T-helper 22 cell (primary cell): ENCODE data around the gene GTPBP10.
A peak's percentile ranks its signal among the peaks of the same experiment; 100 is the strongest.
"Not testable (repeated sequence)": the region's sequence is repeated elsewhere in the genome, so short reads cannot be mapped to it uniquely, and the experiment has no call there.

ENCODE experiments used
- DNase-seq: peaks from one replicate; pipeline ENCODE4 v3.0.0-alpha.2; 2020; ENCODE audit warnings: low read depth

GTPBP10 gene

GRCh38 chr7:90346336-90347125 is at the start of gene GTPBP10:
GTPBP10 (plus strand) TSS chr7:90346716; CDS start chr7:90346742, 26 bp downstream.
- DNase-seq, result peak; percentile 88

- DNase-seq, result no peak
Measured at GRCh38 chr7:90298145-90299038, 48.1 kb upstream of the GTPBP10 start.

- DNase-seq, result no peak
Measured at GRCh38 chr7:90303241-90303640, 43.3 kb upstream of the GTPBP10 start.

GRCh38 chr7:90309872-90310271 is 36.6 kb upstream of the GTPBP10 start:
- no peak for DNase-seq

GRCh38 chr7:90311175-90311574 is 35.3 kb upstream of the GTPBP10 start:
- DNase-seq, result no peak

GRCh38 chr7:90312745-90313144 is 33.8 kb upstream of the GTPBP10 start:
- no peak for DNase-seq

GRCh38 chr7:90313907-90314306 is 32.6 kb upstream of the GTPBP10 start:
- DNase-seq, result no peak

- DNase-seq, result no peak
Measured at GRCh38 chr7:90320014-90320413, 26.5 kb upstream of the GTPBP10 start.

GRCh38 chr7:90320418-90320800 is 26.1 kb upstream of the GTPBP10 start:
- DNase-seq, result no peak

GRCh38 chr7:90320801-90321494 is 25.6 kb upstream of the GTPBP10 start, which contains the start of gene FAM237B:
FAM237B (minus strand) TSS chr7:90321304; CDS start chr7:90319748, 1,556 bp downstream.
- DNase-seq, result no peak

GRCh38 chr7:90322837-90323236 is 23.7 kb upstream of the GTPBP10 start:
- DNase-seq, result no peak

GRCh38 chr7:90326500-90326899 is 20.0 kb upstream of the GTPBP10 start:
- no peak for DNase-seq

GRCh38 chr7:90334193-90334843 is 12.2 kb upstream of the GTPBP10 start:
- DNase-seq, result no peak

- DNase-seq, result not testable (repeated sequence)
Measured at GRCh38 chr7:90334926-90335325, 11.6 kb upstream of the GTPBP10 start.

- no peak for DNase-seq
Measured at GRCh38 chr7:90337106-90337505, 9.4 kb upstream of the GTPBP10 start.

- DNase-seq, result no peak
Measured at GRCh38 chr7:90345016-90345415, 1.5 kb upstream of the GTPBP10 start.

GRCh38 chr7:90345595-90346335 is 751 bp upstream of the GTPBP10 start:
- DNase-seq, result no peak

- no peak for DNase-seq
Measured at GRCh38 chr7:90347759-90348158, 1.2 kb downstream of the GTPBP10 start.

GRCh38 chr7:90349305-90349704 is 2.8 kb downstream of the GTPBP10 start:
- no peak for DNase-seq

GRCh38 chr7:90350032-90350431 is 3.5 kb downstream of the GTPBP10 start:
- not testable (repeated sequence) for DNase-seq

GRCh38 chr7:90351987-90352386 is 5.5 kb downstream of the GTPBP10 start:
- no peak for DNase-seq
